H9 (cell line): ENCODE measurements around the gene BANP. TPM values are rescaled to one million over a fixed set of nuclear protein-coding genes. Genes with fewer than 3 reads are reported as not detected.

Experiments
- DNase-seq: peaks from one replicate; pipeline ENCODE4 v3.0.0-alpha.2; 2017
- H2AFZ ChIP-seq: one replicate; pipeline ENCODE4 v1.6.1; 2013; ENCODE audit warnings: mild to moderate bottlenecking, low read length, control low read depth, moderate library complexity
- H2AK5ac ChIP-seq: 2 replicates; pipeline ENCODE4 v1.6.1; 2013; ENCODE audit warnings: low read length, control low read depth, mixed read lengths; ENCODE audit not compliant: insufficient read length
- H2BK120ac ChIP-seq: one replicate; pipeline ENCODE4 v1.6.1; 2013; ENCODE audit warnings: low read depth, mild to moderate bottlenecking, low read length, control low read depth, inconsistent platforms; ENCODE audit not compliant: poor library complexity, severe bottlenecking
- H2BK12ac ChIP-seq: 2 replicates; pipeline ENCODE4 v1.6.1; 2013; ENCODE audit warnings: low read length, control low read depth, mixed read lengths, low read depth; ENCODE audit not compliant: insufficient read length
- H2BK15ac ChIP-seq: 2 replicates; pipeline ENCODE4 v1.6.1; 2013; ENCODE audit warnings: low read depth, low read length, control low read depth
- H2BK20ac ChIP-seq: one replicate; pipeline ENCODE4 v1.6.1; 2013; ENCODE audit warnings: low read depth, mild to moderate bottlenecking, low read length, control low read depth, inconsistent platforms; ENCODE audit not compliant: poor library complexity, severe bottlenecking
- H2BK5ac ChIP-seq: 2 replicates; pipeline ENCODE4 v1.6.1; 2013; ENCODE audit warnings: low read length, control low read depth, mixed read lengths; ENCODE audit not compliant: insufficient read length
- H3K14ac ChIP-seq: 2 replicates; pipeline ENCODE4 v1.6.1; 2013; ENCODE audit warnings: low read length, control low read depth; ENCODE audit not compliant: insufficient read depth
- H3K18ac ChIP-seq: 2 replicates; pipeline ENCODE4 v1.6.1; 2013; ENCODE audit warnings: low read depth, mild to moderate bottlenecking, mixed read lengths, low read length, control low read depth; ENCODE audit not compliant: insufficient read length
- H3K23ac ChIP-seq: 2 replicates; pipeline ENCODE4 v1.6.1; 2013; ENCODE audit warnings: low read length, control low read depth, mixed read lengths, low read depth; ENCODE audit not compliant: insufficient read length
- H3K23me2 ChIP-seq: 2 replicates; pipeline ENCODE4 v1.6.1; 2013; ENCODE audit warnings: low read depth, mild to moderate bottlenecking, mixed read lengths, low read length, control low read depth; ENCODE audit not compliant: insufficient read length, poor library complexity, severe bottlenecking
- H3K27ac ChIP-seq: 2 replicates; pipeline ENCODE4 v1.5.1; 2013; ENCODE audit warnings: low read length, control low read depth, mixed read lengths, low read depth; ENCODE audit not compliant: insufficient read length
- H3K27me3 ChIP-seq: 2 replicates; pipeline ENCODE4 v1.6.1; 2013; ENCODE audit warnings: low read length, control low read depth, inconsistent platforms; ENCODE audit not compliant: insufficient read depth
- H3K4ac ChIP-seq: 2 replicates; pipeline ENCODE4 v1.6.1; 2013; ENCODE audit warnings: low read depth, mild to moderate bottlenecking, control low read depth, inconsistent platforms, low read length, moderate library complexity
- H3K4me1 ChIP-seq: 2 replicates; pipeline ENCODE4 v1.6.1; 2013; ENCODE audit warnings: low read length, control low read depth, inconsistent platforms; ENCODE audit not compliant: insufficient read depth
- H3K4me2 ChIP-seq: 2 replicates; pipeline ENCODE4 v1.6.1; 2013; ENCODE audit warnings: low read length, control low read depth, mixed read lengths; ENCODE audit not compliant: insufficient read length, insufficient read depth
- H3K56ac ChIP-seq: 2 replicates; pipeline ENCODE4 v1.6.1; 2013; ENCODE audit warnings: low read depth, mild to moderate bottlenecking, mixed read lengths, low read length, control low read depth; ENCODE audit not compliant: insufficient read length
- H3K79me1 ChIP-seq: 2 replicates; pipeline ENCODE4 v1.6.1; 2013; ENCODE audit warnings: low read depth, mild to moderate bottlenecking, moderate library complexity, low read length, control low read depth, inconsistent platforms; ENCODE audit not compliant: insufficient read depth, poor library complexity, severe bottlenecking
- H3K79me2 ChIP-seq: 2 replicates; pipeline ENCODE4 v1.6.1; 2013; ENCODE audit warnings: low read length, control low read depth, inconsistent platforms; ENCODE audit not compliant: insufficient read depth
- H3K9ac ChIP-seq: 2 replicates; pipeline ENCODE4 v1.6.1; 2013; ENCODE audit warnings: low read length, control low read depth, mixed read lengths; ENCODE audit not compliant: insufficient read length; ENCODE audit errors: extremely low read depth
- H3K9me3 ChIP-seq: one replicate; pipeline ENCODE4 v1.6.1; 2013; ENCODE audit warnings: low read depth, low read length, inconsistent platforms; ENCODE audit not compliant: control insufficient read depth
- H3T11ph ChIP-seq: one replicate; pipeline ENCODE4 v1.6.1; 2013; ENCODE audit warnings: mild to moderate bottlenecking, low read length, control low read depth, inconsistent platforms
- H4K20me1 ChIP-seq: one replicate; pipeline ENCODE4 v1.6.1; 2013; ENCODE audit not compliant: control insufficient read depth, insufficient read length, insufficient read depth
- H4K5ac ChIP-seq: 2 replicates; pipeline ENCODE4 v1.6.1; 2013; ENCODE audit warnings: low read depth, mild to moderate bottlenecking, mixed read lengths, low read length, control low read depth; ENCODE audit not compliant: insufficient read length
- H4K8ac ChIP-seq: replicated peaks from 2 replicates; pipeline ENCODE4 v1.6.1; 2013; ENCODE audit warnings: low read length, control low read depth, mixed read lengths, low read depth; ENCODE audit not compliant: insufficient read length
- H4K91ac ChIP-seq: 2 replicates; pipeline ENCODE4 v1.6.1; 2013; ENCODE audit warnings: low read depth, mild to moderate bottlenecking, moderate library complexity, mixed read lengths, low read length, control low read depth; ENCODE audit not compliant: insufficient read length
- H3K27ac Mint-ChIP-seq, 3 experiments: 2 replicates in 2 of 3; 3 replicates in 1 of 3; pipeline ENCODE4 v1.8.0; 2020 to 2021; ENCODE audit warnings: mixed read lengths in 3 of 3, mild to moderate bottlenecking in 1 of 3, moderate library complexity in 1 of 3
- H3K27me3 Mint-ChIP-seq: 2 replicates; pipeline ENCODE4 v1.8.0; 2021; ENCODE audit warnings: low read depth, mild to moderate bottlenecking, moderate library complexity, mixed read lengths
- H3K36me3 Mint-ChIP-seq, 3 experiments: 2 replicates in 2 of 3; 3 replicates in 1 of 3; pipeline ENCODE4 v1.8.0; 2020 to 2021; ENCODE audit warnings: low read depth in 3 of 3, mixed read lengths in 3 of 3; ENCODE audit not compliant: insufficient read depth in 1 of 3
- H3K4me1 Mint-ChIP-seq, 2 experiments: 2 replicates each; pipeline ENCODE4 v1.8.0; 2020; ENCODE audit warnings: mixed read lengths in 2 of 2
- H3K4me3 Mint-ChIP-seq, 2 experiments: 2 replicates in 1 of 2; 3 replicates in 1 of 2; pipeline ENCODE4 v1.8.0; 2020 to 2021; ENCODE audit warnings: mild to moderate bottlenecking in 2 of 2, mixed read lengths in 2 of 2, moderate library complexity in 1 of 2
- H3K9me3 Mint-ChIP-seq, 2 experiments: 2 replicates in 1 of 2; 3 replicates in 1 of 2; pipeline ENCODE4 v1.8.0; 2020; ENCODE audit warnings: mild to moderate bottlenecking in 2 of 2, mixed read lengths in 2 of 2, moderate library complexity in 1 of 2
- CTCF ChIP-seq: fragments of 200-600 bp; sonication (generic); conservative IDR thresholded peaks from 3 replicates; pipeline ENCODE4 v1.8.0; 2021; ENCODE audit warnings: antibody characterized with exemption, mild to moderate bottlenecking
- WGBS: extraction: QIAGEN DNeasy Blood & Tissue Kit; methylation state at CpG from one replicate; pipeline ENCODE4 v1.1.7; 2013; ENCODE audit warnings: missing lambda C conversion rate, low lambda C conversion rate, mixed read lengths; ENCODE audit not compliant: insufficient read length; ENCODE audit errors: extremely low coverage; 5-methylcytosine and 5-hydroxymethylcytosine counted together
- total RNA-seq: library from RNA; stranded (reverse); gene quantifications from 2 replicates; pipeline ENCODE4 v1.2.1, GENCODE V29; 2021

Gene BANP
- total RNA-seq, 1 experiment from 2014 or later: 24.9 TPM

- Histone ChIP-seq H4K91ac (no peak overlapping the region), H3K56ac (no peak overlapping the region), H2BK5ac (no peak overlapping the region), H3K18ac (no peak overlapping the region), H3K14ac (no peak overlapping the region), H4K8ac (no peak overlapping the region), H3K79me2 (no peaks in the 10 kb centered on the region), H3K4me1 (no peaks in the 10 kb centered on the region), H3K27ac (no peak overlapping the region), H2BK15ac (no peak overlapping the region), H3K9me3 (no peaks in the 10 kb centered on the region), H2AK5ac (no peak overlapping the region), H2BK20ac (no peak overlapping the region), H3K27me3 (no peaks in the 10 kb centered on the region), H3T11ph (no peak overlapping the region), H3K23me2 (no peaks in the 10 kb centered on the region), H2AFZ (no peak overlapping the region), H3K79me1 (no peaks in the 10 kb centered on the region), H3K4me2 (no peak overlapping the region), H2BK12ac (no peak overlapping the region), H3K23ac (no peak overlapping the region), H4K20me1 (no peaks in the 10 kb centered on the region), H4K5ac (no peak overlapping the region), H3K4ac (no peak overlapping the region), H3K9ac (no peak overlapping the region), H2BK120ac (no peak overlapping the region)
- no peak for DNase-seq
- Mint-ChIP-seq H3K9me3 (no peaks in the 10 kb centered on the region; a peak in 1 of 5 replicates), H3K4me1 (peaks cover 4 to 10% of the 10 kb centered on the region in 2 experiments), H3K4me3 (no peak overlapping the region), H3K27me3 (no peaks in the 10 kb centered on the region), H3K36me3 (peaks cover 2 to 25% (median 7%) of the 10 kb centered on the region in 3 experiments; a peak in 6 of 7 replicates), H3K27ac (peak overlapping the region in 2 of 3 experiments; percentile 48 to 58; a peak in 3 of 7 replicates)
- no CpG with 5 or more reads among the region's 15 CpGs for WGBS
- TF ChIP-seq CTCF: no peak
Measured at GRCh38 chr16:88065747-88066142, 114.5 kb downstream of the BANP start.
